Esophagus squamous epithelium (tissue), 5 donors: ENCODE data around the gene GJB5. TPM values are rescaled to one million over a fixed set of nuclear protein-coding genes. Genes with fewer than 3 reads are reported as not detected.

Source experiments
- DNase-seq: peaks from one replicate; lab custom pipeline; 2025; lab: John Stamatoyannopoulos, UW
- H3K27ac ChIP-seq, 4 donors: fragments of 200-600 bp; sonication (generic); one replicate each; pipeline ENCODE4 v1.5.1; 2016 to 2019; ENCODE audit warnings: mild to moderate bottlenecking in 1 of 4
- H3K27me3 ChIP-seq, 4 donors: fragments of 200-600 bp; sonication (generic); 1 replicate in 3 of 4; 2 replicates in 1 of 4; pipeline versions ENCODE4 v1.5.1 to v1.6.0; 2017 to 2021; ENCODE audit warnings: antibody characterized with exemption in 1 of 4
- H3K36me3 ChIP-seq, 3 donors: fragments of 200-600 bp; sonication (generic); one replicate each; pipeline ENCODE4 v1.5.1; 2016 to 2019
- H3K4me1 ChIP-seq, 3 donors: fragments of 200-600 bp; sonication (generic); one replicate each; pipeline ENCODE4 v1.5.1; 2017 to 2019
- H3K4me3 ChIP-seq, 4 donors: fragments of 200-600 bp; sonication (generic); 1 replicate in 3 of 4; 2 replicates in 1 of 4; pipeline ENCODE4 v1.5.1; 2016 to 2019; ENCODE audit warnings: mild to moderate bottlenecking in 2 of 4, moderate library complexity in 1 of 4
- H3K9me3 ChIP-seq, 3 donors: fragments of 200-600 bp; sonication (generic); one replicate each; pipeline ENCODE4 v1.5.1; 2016 to 2019
- POLR2A ChIP-seq, 4 donors: fragments of 450-650 bp; IDR thresholded peaks; one replicate each; pipeline ENCODE4 v1.6.1; 2017; ENCODE audit warnings: antibody characterized with exemption in 4 of 4, mild to moderate bottlenecking in 4 of 4, moderate library complexity in 3 of 4
- WGBS, 2 donors: methylation state at CpG; one replicate each; pipeline ENCODE4 v1.1.5; 2018; 5-methylcytosine and 5-hydroxymethylcytosine counted together
- intact Hi-C: fragments of 100-400 bp; cut with DNase I; formaldehyde crosslinking; loops from one replicate; pipeline ENCODE4 v1.15.0; 2022
- total RNA-seq, 4 donors: library from RNA; depleted of rRNA; stranded (reverse); fragments of >200 nt; gene quantifications; one replicate each; pipeline ENCODE4 v1.1.0, GENCODE V29; 2016
- TF ChIP-seq, protein P1 (sequence below), 6 experiments: fragments of 450-650 bp in 4 of 6; fragments of 200-600 bp in 2 of 6; sonication (generic) in 2 of 6; IDR thresholded peaks; one replicate each; pipeline ENCODE4 v1.5.1; 2016 to 2019; ENCODE audit warnings: antibody characterized with exemption in 6 of 6, mild to moderate bottlenecking in 4 of 6, moderate library complexity in 4 of 6
- donor health status: DM: yes; HTN: yes; CAD: no.

The GJB5 gene
- total RNA-seq, 4 donors from 2014 or later: 91.7 to 123 (median 104) TPM

DNA sequence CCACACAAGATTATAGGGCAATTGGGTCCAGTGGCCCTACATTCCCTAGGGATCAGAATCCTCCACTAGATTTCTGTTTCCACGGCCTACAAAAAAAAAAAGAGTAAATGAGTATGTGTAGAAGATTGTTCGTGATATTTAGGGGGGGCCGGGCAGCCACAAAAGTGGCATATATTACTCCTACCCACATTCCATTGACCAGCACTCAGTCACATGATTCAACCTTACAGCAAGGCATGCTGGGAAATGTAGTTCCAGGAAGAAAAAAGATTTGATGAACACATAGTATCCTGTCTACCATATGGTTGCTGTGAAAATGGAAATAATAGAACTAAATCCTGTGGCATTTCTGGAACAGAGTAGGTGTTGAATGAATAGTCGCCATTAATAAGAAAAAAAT, 43.4 kb upstream of the GJB5 start:
- intact Hi-C loops: no loop called here
- TF ChIP-seq, protein P1, sequence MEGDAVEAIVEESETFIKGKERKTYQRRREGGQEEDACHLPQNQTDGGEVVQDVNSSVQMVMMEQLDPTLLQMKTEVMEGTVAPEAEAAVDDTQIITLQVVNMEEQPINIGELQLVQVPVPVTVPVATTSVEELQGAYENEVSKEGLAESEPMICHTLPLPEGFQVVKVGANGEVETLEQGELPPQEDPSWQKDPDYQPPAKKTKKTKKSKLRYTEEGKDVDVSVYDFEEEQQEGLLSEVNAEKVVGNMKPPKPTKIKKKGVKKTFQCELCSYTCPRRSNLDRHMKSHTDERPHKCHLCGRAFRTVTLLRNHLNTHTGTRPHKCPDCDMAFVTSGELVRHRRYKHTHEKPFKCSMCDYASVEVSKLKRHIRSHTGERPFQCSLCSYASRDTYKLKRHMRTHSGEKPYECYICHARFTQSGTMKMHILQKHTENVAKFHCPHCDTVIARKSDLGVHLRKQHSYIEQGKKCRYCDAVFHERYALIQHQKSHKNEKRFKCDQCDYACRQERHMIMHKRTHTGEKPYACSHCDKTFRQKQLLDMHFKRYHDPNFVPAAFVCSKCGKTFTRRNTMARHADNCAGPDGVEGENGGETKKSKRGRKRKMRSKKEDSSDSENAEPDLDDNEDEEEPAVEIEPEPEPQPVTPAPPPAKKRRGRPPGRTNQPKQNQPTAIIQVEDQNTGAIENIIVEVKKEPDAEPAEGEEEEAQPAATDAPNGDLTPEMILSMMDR (IDR thresholded peaks at IDR 0.05): no peak
- TF ChIP-seq POLR2A (IDR thresholded peaks at IDR 0.05): no peak
- H3K4me3 ChIP-seq: no peak overlapping the region
- 75 to 80% methylated on average over 4 of the region's 4 CpGs for WGBS, 2 donors
- DNase-seq: no peak
- no peak overlapping the region for H3K27ac ChIP-seq
- no peaks in the 10 kb centered on the region for H3K4me1 ChIP-seq
- peaks cover 0 to 12% (median 0%) of the 10 kb centered on the region in 4 donors for H3K27me3 ChIP-seq
- no peaks in the 10 kb centered on the region for H3K9me3 ChIP-seq
- no peaks in the 10 kb centered on the region for H3K36me3 ChIP-seq

DNA sequence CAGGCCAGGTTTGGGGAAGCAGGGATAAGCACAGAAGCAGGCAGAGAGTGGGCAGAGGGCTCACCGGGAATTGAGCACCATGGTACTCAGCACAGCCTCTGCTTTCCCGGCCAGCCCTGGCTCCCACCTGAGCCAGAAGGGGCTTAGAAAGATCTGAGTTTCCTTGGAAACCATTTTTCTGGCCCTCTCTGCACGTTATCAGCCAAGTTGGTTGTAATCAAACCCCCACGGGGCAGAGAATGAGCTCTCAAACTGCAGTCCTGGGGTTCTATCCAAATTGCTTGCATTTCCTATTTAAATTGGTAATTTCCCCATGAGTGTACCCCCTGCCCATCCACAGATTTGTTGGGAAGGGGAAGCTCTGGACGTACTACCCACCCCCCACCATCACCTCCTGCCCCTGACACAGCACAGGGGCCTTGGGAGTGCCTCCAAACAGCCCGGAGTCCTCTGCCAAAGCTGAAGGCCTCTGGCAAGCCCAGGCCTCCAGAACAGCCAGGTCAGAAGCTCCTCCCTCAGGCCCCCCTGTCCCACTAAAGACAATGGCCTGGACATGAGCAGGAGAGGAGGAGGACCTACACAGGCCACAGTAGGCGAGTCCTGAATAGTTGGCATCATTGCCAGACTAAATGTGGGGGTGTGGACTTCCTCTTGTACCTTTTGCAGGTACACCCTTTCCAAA, 42.7 kb upstream of the GJB5 start:
- Histone ChIP-seq H3K27me3 (peaks cover 0 to 6% (median 0%) of the 10 kb centered on the region in 4 donors), H3K4me1 (no peaks in the 10 kb centered on the region), H3K36me3 (no peaks in the 10 kb centered on the region), H3K4me3 (no peak overlapping the region), H3K9me3 (no peaks in the 10 kb centered on the region), H3K27ac (no peak overlapping the region)
- 60 to 61% methylated on average over 6 of the region's 7 CpGs for WGBS, 2 donors
- no peak for TF ChIP-seq POLR2A (IDR thresholded peaks at IDR 0.05)
- TF ChIP-seq, protein P1 (IDR thresholded peaks at IDR 0.05): no peak
- intact Hi-C loops: no loop called here
- no peak for DNase-seq

DNA sequence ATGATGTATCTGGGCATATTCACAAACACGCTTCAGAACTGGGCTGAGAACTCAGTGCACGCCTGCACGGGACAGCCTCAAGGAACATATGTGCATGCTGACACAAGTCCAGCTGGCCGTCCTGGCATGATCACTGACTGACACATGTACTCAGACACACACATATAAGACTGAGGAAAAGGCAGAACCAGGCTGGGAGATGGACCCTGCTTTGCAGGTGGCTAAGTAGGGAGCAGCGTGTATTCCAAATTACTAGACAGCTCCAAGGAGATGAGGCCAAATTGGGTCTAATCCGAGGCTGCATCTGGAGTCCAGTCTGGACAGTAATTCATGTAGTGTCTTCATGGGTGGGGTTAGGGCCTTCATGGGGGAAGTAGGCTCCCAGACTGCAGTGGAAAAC, 41.4 kb upstream of the GJB5 start:
- Histone ChIP-seq H3K27ac (no peak overlapping the region), H3K9me3 (peaks cover 0 to 3% (median 0%) of the 10 kb centered on the region in 3 donors), H3K27me3 (peaks cover 0 to 15% (median 0%) of the 10 kb centered on the region in 4 donors), H3K4me1 (no peaks in the 10 kb centered on the region), H3K36me3 (no peaks in the 10 kb centered on the region), H3K4me3 (no peak overlapping the region)
- intact Hi-C loops: no loop called here
- WGBS, 2 donors: 61 to 67% methylated on average over 3 to 6 of the region's 6 CpGs
- TF ChIP-seq, protein P1 (IDR thresholded peaks at IDR 0.05): no peak
- TF ChIP-seq POLR2A (IDR thresholded peaks at IDR 0.05): no peak
- DNase-seq: no peak

DNA sequence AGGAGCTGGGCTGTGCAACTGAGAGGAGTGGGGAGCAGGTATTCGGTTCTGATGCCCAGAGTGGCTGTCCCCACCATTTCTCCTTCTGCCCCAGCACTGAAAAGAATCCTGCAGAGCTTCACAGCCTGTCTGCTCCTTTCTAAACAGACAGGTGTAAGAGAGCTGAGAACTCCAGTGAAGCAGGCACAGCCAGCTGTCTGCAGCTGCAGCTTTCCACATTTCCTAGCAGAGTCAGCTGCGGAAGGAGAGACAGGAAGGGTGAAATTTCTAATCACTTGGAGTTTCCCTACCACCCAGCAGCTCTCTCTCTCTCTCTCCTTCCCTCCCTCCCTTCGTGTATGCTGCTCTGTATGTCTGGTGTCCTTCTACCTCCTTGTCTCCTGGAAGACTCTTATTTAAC, 40.5 kb upstream of the GJB5 start:
- H3K27ac ChIP-seq: no peak overlapping the region
- no peak for DNase-seq
- H3K4me1 ChIP-seq: no peaks in the 10 kb centered on the region
- H3K9me3 ChIP-seq: peaks cover 0 to 3% (median 0%) of the 10 kb centered on the region in 3 donors
- peaks cover 0 to 19% (median 0%) of the 10 kb centered on the region in 4 donors for H3K27me3 ChIP-seq
- WGBS, 2 donors: 28 to 35% methylated on average over 3 of the region's 3 CpGs
- H3K4me3 ChIP-seq: no peak overlapping the region
- TF ChIP-seq POLR2A (IDR thresholded peaks at IDR 0.05): no peak
- TF ChIP-seq, protein P1 (IDR thresholded peaks at IDR 0.05): no peak
- H3K36me3 ChIP-seq: no peaks in the 10 kb centered on the region
- intact Hi-C loops: no loop called here

DNA sequence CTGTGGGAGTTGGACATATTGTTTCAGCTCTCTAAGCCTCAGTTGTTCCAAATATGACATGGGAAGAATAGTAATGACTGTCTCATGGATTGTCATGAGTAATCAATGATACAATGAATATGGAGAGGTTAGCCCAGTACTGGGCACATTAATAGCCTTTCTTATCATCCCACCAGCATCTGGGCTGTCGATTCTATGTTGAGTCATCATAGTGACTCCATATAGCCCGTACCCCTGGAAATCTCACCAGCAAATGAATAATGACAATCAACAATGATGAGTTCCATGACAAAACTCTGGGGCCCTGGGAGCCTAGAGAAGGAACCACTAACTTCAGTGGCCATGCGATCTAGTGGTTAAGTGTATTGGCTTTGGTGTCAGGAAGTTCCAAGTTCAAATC, 39.7 kb upstream of the GJB5 start:
- Histone ChIP-seq H3K9me3 (peaks cover 0 to 3% (median 0%) of the 10 kb centered on the region in 3 donors), H3K4me1 (no peaks in the 10 kb centered on the region), H3K27me3 (peaks cover 0 to 19% (median 0%) of the 10 kb centered on the region in 4 donors), H3K36me3 (no peaks in the 10 kb centered on the region), H3K4me3 (no peak overlapping the region), H3K27ac (no peak overlapping the region)
- intact Hi-C loops: no loop called here
- no peak for DNase-seq
- TF ChIP-seq POLR2A (IDR thresholded peaks at IDR 0.05): no peak
- TF ChIP-seq, protein P1 (IDR thresholded peaks at IDR 0.05): no peak
- WGBS, 2 donors: 70 to 81% methylated on average over 3 of the region's 3 CpGs
